Stomach (tissue), 9 donors: Measurements from ENCODE around the gene CBX2. TPM values are rescaled to one million over a fixed set of nuclear protein-coding genes. Genes with fewer than 3 reads are reported as not detected.
"Not testable (repeated sequence)": the region's sequence is repeated elsewhere in the genome, so short reads cannot be mapped to it uniquely, and the experiment has no call there.

Source experiments
- DNase-seq, 2 donors: peaks; one replicate each; pipeline versions ENCODE4 v3.0.0 to v3.0.0-alpha.2; 2013 to 2019
- H3K27ac ChIP-seq, 5 donors: fragments of 200-600 bp in 4 of 5; sonication (generic) in 4 of 5; one replicate each; pipeline ENCODE4 v1.5.1; 2013 to 2019; ENCODE audit warnings: mild to moderate bottlenecking in 1 of 5, moderate library complexity in 1 of 5
- H3K27me3 ChIP-seq, 3 donors: fragments of 200-600 bp; sonication (generic); one replicate each; pipeline ENCODE4 v1.5.1; 2017 to 2019; ENCODE audit warnings: mixed run types in 1 of 3
- H3K36me3 ChIP-seq, 4 donors: fragments of 200-600 bp; sonication (generic); 1 replicate in 3 of 4; 2 replicates in 1 of 4; pipeline ENCODE4 v1.5.1; 2016 to 2019
- H3K4me1 ChIP-seq, 4 donors: fragments of 200-600 bp; sonication (generic); one replicate each; pipeline ENCODE4 v1.5.1; 2016 to 2019
- H3K4me3 ChIP-seq, 4 donors: fragments of 200-600 bp; sonication (generic) in 3 of 4; one replicate each; pipeline ENCODE4 v1.5.1; 2016 to 2019; ENCODE audit warnings: mild to moderate bottlenecking in 1 of 4
- H3K9me3 ChIP-seq, 4 donors: fragments of 200-600 bp; sonication (generic); one replicate each; pipeline ENCODE4 v1.5.1; 2016 to 2019
- EP300 ChIP-seq: sonication (generic); formaldehyde crosslinking; IDR thresholded peaks from one replicate; pipeline ENCODE4 v1.6.1; 2017; ENCODE audit warnings: antibody characterized with exemption
- POLR2A ChIP-seq, 4 donors: fragments of 450-650 bp; IDR thresholded peaks; one replicate each; pipeline ENCODE4 v1.6.1; 2016; ENCODE audit warnings: antibody characterized with exemption in 4 of 4, control low read depth in 2 of 4, mild to moderate bottlenecking in 1 of 4, moderate library complexity in 1 of 4
- POLR2AphosphoS5 ChIP-seq, 3 donors: sonication (generic); formaldehyde crosslinking; IDR thresholded peaks; one replicate each; pipeline ENCODE4 v1.6.1; 2016; ENCODE audit warnings: antibody characterized with exemption in 3 of 3
- WGBS, 5 donors: extraction: QIAGEN DNeasy Blood & Tissue Kit in 3 of 5; methylation state at CpG; one replicate each; pipeline versions ENCODE4 v1.1.5 to v1.1.7; 2013 to 2018; 5-methylcytosine and 5-hydroxymethylcytosine counted together
- intact Hi-C: fragments of 100-400 bp; cut with DNase I; formaldehyde crosslinking; loops from one replicate; pipeline ENCODE4 v1.15.1; 2023; ENCODE audit warnings: low total_unique reads
- polyA plus RNA-seq, 3 donors: library from polyadenylated mRNA; stranded (reverse); fragments of 200-250 nt; gene quantifications; one replicate each; pipeline ENCODE4 v1.2.3, GENCODE V29; 2013
- total RNA-seq, 5 donors: library from RNA; depleted of rRNA; stranded (reverse); fragments of >200 nt; gene quantifications; one replicate each; pipeline versions ENCODE4 v1.1.0 to v1.2.3, GENCODE V29; 2014 to 2016
- TF ChIP-seq, protein P1 (sequence below), 7 experiments: fragments of 450-650 bp in 4 of 7; fragments of 200-600 bp in 3 of 7; sonication (generic) in 3 of 7; IDR thresholded peaks; one replicate each; pipeline ENCODE4 v1.5.1; 2016 to 2019; ENCODE audit warnings: antibody characterized with exemption in 7 of 7, control low read depth in 2 of 7, mild to moderate bottlenecking in 1 of 7
- donor health status: healthy with polysubstance abuse.
- donor health status: Bipolar disorder and iron deficiency.
- donor health status: healthy.

CBX2 gene
- total and polyA plus RNA-seq, 8 donors: under 0.01 to 1.3 (median 1.0) TPM; not detected in 3

DNA sequence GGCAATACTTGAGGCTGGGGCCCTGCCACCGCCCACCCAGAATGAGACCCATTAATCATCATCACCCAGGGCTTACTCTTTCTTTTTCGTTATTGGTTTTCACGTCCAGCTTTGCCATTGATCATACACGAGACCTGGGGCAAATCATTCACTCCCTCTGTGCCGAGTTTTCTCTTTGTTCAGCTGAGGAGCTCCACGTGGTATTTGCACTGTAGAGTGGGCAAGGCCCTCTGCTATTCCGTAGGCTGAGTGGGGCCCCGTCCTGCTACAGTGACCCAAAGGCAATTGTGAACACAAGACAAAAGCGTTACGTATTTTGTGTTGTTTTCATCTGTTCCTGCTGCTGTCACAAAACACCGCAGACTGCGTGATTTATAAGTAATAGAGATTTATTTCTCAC, 23.6 kb upstream of the CBX2 start:
- 40 to 60% (median 48%) methylated on average over 12 of the region's 12 CpGs for WGBS, 5 donors
- H3K27me3 ChIP-seq: peaks cover 2 to 89% (median 35%) of the 10 kb centered on the region in 3 donors
- H3K4me1 ChIP-seq: no peaks in the 10 kb centered on the region
- no peak overlapping the region for H3K4me3 ChIP-seq
- no peaks in the 10 kb centered on the region for H3K9me3 ChIP-seq
- DNase-seq: no peak
- no peak for TF ChIP-seq POLR2A (IDR thresholded peaks at IDR 0.05)
- TF ChIP-seq POLR2AphosphoS5 (IDR thresholded peaks at IDR 0.05): no peak
- TF ChIP-seq, protein P1, sequence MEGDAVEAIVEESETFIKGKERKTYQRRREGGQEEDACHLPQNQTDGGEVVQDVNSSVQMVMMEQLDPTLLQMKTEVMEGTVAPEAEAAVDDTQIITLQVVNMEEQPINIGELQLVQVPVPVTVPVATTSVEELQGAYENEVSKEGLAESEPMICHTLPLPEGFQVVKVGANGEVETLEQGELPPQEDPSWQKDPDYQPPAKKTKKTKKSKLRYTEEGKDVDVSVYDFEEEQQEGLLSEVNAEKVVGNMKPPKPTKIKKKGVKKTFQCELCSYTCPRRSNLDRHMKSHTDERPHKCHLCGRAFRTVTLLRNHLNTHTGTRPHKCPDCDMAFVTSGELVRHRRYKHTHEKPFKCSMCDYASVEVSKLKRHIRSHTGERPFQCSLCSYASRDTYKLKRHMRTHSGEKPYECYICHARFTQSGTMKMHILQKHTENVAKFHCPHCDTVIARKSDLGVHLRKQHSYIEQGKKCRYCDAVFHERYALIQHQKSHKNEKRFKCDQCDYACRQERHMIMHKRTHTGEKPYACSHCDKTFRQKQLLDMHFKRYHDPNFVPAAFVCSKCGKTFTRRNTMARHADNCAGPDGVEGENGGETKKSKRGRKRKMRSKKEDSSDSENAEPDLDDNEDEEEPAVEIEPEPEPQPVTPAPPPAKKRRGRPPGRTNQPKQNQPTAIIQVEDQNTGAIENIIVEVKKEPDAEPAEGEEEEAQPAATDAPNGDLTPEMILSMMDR (IDR thresholded peaks at IDR 0.05): no peak
- no peak for TF ChIP-seq EP300
- H3K36me3 ChIP-seq: no peaks in the 10 kb centered on the region
- H3K27ac ChIP-seq: no peak overlapping the region
- intact Hi-C loops: no loop called here

- intact Hi-C loops, DNase-seq, H3K9me3 ChIP-seq, H3K4me3 ChIP-seq, H3K36me3 ChIP-seq, H3K27ac ChIP-seq, H3K4me1 ChIP-seq: not testable (repeated sequence)
- H3K27me3 ChIP-seq: peaks cover 2 to 85% (median 29%) of the 10 kb centered on the region in 3 donors
- 88 to 93% (median 91%) methylated on average over 9 of the region's 9 CpGs for WGBS, 5 donors
Measured at GRCh38 chr17:79754903-79755302, 23.0 kb upstream of the CBX2 start.

- WGBS, 5 donors: 84 to 88% (median 86%) methylated on average over 14 of the region's 14 CpGs
- Histone ChIP-seq H3K27me3 (peaks cover 2 to 81% (median 22%) of the 10 kb centered on the region in 3 donors), H3K4me3 (no peak overlapping the region), H3K36me3 (no peaks in the 10 kb centered on the region), H3K9me3 (no peaks in the 10 kb centered on the region), H3K4me1 (no peaks in the 10 kb centered on the region), H3K27ac (no peak overlapping the region)
- DNase-seq: no peak
- intact Hi-C loops: no loop called here
- TF ChIP-seq POLR2AphosphoS5 (IDR thresholded peaks at IDR 0.05) (no peak), POLR2A (IDR thresholded peaks at IDR 0.05) (no peak), EP300 (no peak)
- TF ChIP-seq, protein P1 (IDR thresholded peaks at IDR 0.05): no peak
Measured at GRCh38 chr17:79755591-79755990, 22.4 kb upstream of the CBX2 start.

GRCh38 chr17:79757140-79757745, 20.7 kb upstream of the CBX2 start:
- H3K4me3 ChIP-seq: no peak overlapping the region
- H3K36me3 ChIP-seq: no peaks in the 10 kb centered on the region
- no peaks in the 10 kb centered on the region for H3K4me1 ChIP-seq
- no peak for DNase-seq
- peaks cover under 1 to 71% (median 7%) of the 10 kb centered on the region in 3 donors for H3K27me3 ChIP-seq
- no peaks in the 10 kb centered on the region for H3K9me3 ChIP-seq
- TF ChIP-seq POLR2A (IDR thresholded peaks at IDR 0.05): no peak
- no peak for TF ChIP-seq POLR2AphosphoS5 (IDR thresholded peaks at IDR 0.05)
- TF ChIP-seq EP300: no peak
- TF ChIP-seq, protein P1 (IDR thresholded peaks at IDR 0.05): no peak
- intact Hi-C loops: no loop called here
- H3K27ac ChIP-seq: no peak overlapping the region
- WGBS, 5 donors: 91 to 96% (median 93%) methylated on average over 15 of the region's 15 CpGs

- no peak for DNase-seq
- WGBS, 5 donors: 84 to 92% (median 91%) methylated on average over 6 of the region's 6 CpGs
Measured at GRCh38 chr17:79758271-79758670, 19.7 kb upstream of the CBX2 start.

More at GRCh38 chr17:79758271-79758670, 19.7 kb upstream of the CBX2 start:
- H3K36me3 ChIP-seq: no peaks in the 10 kb centered on the region
- no peak overlapping the region for H3K27ac ChIP-seq
- no peaks in the 10 kb centered on the region for H3K9me3 ChIP-seq
- H3K4me3 ChIP-seq: no peak overlapping the region
- H3K27me3 ChIP-seq: peaks cover 0 to 61% (median 7%) of the 10 kb centered on the region in 3 donors
- no peaks in the 10 kb centered on the region for H3K4me1 ChIP-seq
- TF ChIP-seq POLR2A (IDR thresholded peaks at IDR 0.05): no peak
- intact Hi-C loops: no loop called here
